Fibroblast of the aortic adventitia (primary cell): Measurements from ENCODE around the gene LMF2. TPM values are rescaled to one million over a fixed set of nuclear protein-coding genes. Genes with fewer than 3 reads are reported as not detected.

ENCODE experiments used
- DNase-seq: peaks from one replicate; pipeline ENCODE4 v3.0.0-alpha.2; 2010; ENCODE audit warnings: low read depth
- H3K4me3 ChIP-seq: 2 replicates; pipeline ENCODE4 v1.5.1; 2011; ENCODE audit warnings: low read depth, mild to moderate bottlenecking, control low read depth, low read length, moderate library complexity
- total RNA-seq: library from RNA; depleted of rRNA; stranded (reverse); fragments of >200 nt; gene quantifications from 2 replicates; pipeline ENCODE4 v1.2.3, GENCODE V29; 2012; ENCODE audit warnings: low replicate concordance
- TF ChIP-seq, protein P1 (sequence below): IDR thresholded peaks from 2 replicates; pipeline ENCODE4 v1.5.1; 2011; ENCODE audit warnings: mild to moderate bottlenecking, low read length, control low read depth, inconsistent platforms; ENCODE audit not compliant: insufficient read depth

The LMF2 gene
- total RNA-seq, 1 donor = 50.6 TPM

DNA sequence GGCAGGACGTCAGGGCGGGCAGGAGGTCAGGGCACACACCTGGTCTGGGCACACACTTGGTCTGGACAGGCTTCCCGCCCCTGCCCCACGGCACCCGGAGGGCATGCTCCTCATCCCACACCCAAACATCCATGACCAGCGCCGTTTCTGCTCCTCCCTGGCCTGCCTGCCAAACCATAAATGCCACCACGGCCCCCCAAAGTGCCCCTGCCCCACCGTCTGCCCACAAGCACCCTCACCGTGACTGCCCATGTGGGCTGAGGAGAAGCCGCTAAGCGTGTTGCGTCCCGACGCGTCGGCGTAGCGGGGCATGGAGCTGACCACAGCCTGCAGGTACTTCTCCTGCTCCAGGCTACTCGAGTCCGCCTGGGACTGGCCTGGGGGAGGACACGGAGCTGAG, 48.5 kb downstream of the LMF2 start:
- H3K4me3 ChIP-seq = no peak overlapping the region
- TF ChIP-seq, protein P1, sequence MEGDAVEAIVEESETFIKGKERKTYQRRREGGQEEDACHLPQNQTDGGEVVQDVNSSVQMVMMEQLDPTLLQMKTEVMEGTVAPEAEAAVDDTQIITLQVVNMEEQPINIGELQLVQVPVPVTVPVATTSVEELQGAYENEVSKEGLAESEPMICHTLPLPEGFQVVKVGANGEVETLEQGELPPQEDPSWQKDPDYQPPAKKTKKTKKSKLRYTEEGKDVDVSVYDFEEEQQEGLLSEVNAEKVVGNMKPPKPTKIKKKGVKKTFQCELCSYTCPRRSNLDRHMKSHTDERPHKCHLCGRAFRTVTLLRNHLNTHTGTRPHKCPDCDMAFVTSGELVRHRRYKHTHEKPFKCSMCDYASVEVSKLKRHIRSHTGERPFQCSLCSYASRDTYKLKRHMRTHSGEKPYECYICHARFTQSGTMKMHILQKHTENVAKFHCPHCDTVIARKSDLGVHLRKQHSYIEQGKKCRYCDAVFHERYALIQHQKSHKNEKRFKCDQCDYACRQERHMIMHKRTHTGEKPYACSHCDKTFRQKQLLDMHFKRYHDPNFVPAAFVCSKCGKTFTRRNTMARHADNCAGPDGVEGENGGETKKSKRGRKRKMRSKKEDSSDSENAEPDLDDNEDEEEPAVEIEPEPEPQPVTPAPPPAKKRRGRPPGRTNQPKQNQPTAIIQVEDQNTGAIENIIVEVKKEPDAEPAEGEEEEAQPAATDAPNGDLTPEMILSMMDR = no peak
- no peak for DNase-seq

DNA sequence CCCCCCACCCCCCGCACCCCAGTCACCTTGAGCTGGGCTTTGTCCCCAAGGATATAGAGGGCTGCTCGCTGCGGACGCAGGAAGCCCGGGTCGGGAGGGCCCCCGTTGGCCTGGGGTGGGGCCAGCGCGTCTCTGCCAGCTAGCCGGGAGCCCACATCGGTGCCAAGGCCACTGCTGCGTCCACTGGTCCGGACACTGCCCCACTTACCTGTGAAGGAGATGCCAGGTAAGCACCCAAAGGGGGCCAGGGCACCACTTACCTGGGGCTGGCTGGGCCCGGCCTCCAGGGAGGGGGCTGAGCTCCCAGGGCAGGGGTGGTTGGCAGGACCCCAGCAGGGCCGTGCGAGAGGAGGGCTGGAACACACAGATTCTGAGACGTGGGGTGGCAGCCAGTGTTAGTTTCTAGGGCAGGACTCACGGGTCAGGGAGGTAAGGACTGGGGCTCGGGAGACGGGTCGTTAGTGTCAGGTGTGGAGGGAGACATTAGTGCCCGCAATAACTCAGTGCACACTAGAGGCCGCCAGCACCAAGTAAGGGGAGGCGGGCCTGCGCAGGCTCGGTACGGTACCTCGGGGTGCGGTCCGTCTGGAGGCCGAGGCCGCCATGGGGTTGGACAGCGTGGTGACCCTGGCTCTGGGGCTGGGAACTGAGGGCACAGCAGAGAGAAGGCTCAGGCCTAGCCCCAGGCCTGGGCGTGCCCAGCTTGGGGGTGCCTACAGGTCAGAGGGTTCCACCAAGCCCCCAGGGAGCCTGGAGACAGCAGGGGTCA, 50.9 kb downstream of the LMF2 start:
- no peak overlapping the region for H3K4me3 ChIP-seq
- DNase-seq = no peak
- TF ChIP-seq, protein P1 = no peak

DNA sequence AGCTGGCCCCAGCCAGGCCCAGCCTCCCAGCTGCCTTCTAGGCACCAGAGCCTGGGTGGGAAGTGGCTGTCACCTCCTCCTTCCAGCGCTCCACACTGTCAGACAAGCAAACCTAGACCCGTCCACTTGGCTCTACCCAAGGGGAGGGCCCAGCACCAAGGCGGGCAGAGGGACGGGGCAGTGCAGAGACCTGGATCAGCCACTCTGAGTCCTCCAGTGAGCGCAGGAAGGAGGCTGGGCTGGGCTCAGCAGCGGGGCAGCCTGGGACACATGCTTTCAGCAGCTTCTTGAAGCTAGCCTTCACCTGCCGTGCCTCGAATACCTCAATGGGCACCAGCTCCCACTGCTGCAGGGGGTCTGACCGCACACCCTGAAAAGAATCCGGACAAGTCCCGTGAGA, 51.5 kb downstream of the LMF2 start:
- H3K4me3 ChIP-seq = no peak overlapping the region
- TF ChIP-seq, protein P1 = no peak
- no peak for DNase-seq

DNA sequence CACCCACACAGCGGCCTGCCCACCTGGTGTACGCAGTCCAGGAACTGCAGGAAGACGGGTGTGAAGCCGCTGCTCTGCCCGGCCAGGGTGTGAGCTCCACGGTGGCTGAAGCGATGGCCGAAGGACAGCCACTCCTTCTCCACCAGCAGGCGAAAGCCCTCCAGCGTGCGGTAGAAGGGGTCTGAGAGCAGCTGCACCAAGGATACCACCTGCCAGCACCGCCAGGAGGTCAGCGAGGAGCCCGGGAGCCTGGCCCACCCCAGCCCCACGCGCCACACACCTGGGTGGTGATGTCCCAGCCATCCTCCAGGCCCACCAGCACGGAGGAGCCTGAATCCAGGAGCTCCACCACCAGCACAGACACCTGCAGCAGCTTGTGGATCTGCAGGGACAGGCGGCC, 52.3 kb downstream of the LMF2 start:
- H3K4me3 ChIP-seq = no peak overlapping the region
- TF ChIP-seq, protein P1 = no peak
- no peak for DNase-seq

DNA sequence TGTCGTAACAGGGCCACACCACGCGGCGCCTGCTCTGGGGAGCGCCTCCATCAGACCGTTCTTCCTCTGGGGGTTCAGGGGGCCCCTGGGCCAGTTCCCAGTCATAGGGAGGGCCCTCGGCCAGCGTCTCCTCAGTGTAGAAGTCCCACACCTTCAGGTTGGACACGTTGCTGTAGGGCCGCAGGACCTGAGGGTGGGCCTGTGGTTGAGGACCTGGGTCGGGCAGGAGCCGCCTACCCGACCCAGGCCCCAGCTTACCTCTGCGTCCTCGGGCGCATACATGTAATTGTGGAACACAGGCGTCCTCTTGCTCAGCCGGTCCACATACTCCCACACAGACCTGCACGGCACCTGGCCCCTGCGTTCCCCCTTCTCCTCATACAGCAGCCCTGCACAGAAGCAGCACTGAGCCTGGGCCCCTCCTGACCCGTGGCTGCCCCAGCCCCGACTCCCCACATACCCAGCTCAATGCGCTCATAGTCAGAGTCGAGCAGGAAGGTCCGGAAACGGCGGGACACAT, 52.9 kb downstream of the LMF2 start:
- DNase-seq = no peak
- H3K4me3 ChIP-seq = no peak overlapping the region
- TF ChIP-seq, protein P1 = no peak

Other genes starting within 250 kb of the LMF2 start
- gene MAPK12, start 246.0 kb downstream of the LMF2 start, total RNA-seq = 28.0 and 35.5 TPM in 2 replicates
- 3.0 and 5.8 TPM in 2 replicates for gene MAPK11, start 237.3 kb downstream of the LMF2 start, total RNA-seq
- gene PLXNB2, start 200.1 kb downstream of the LMF2 start, total RNA-seq = 130 and 218 TPM in 2 replicates
- 2.8 and 4.3 TPM in 2 replicates for gene DENND6B, start 180.7 kb downstream of the LMF2 start, total RNA-seq
- gene PPP6R2, start 164.4 kb downstream of the LMF2 start, total RNA-seq = 38.5 and 62.6 TPM in 2 replicates
- gene SBF1, start 32.7 kb downstream of the LMF2 start, total RNA-seq = 70.9 and 76.1 TPM in 2 replicates
- gene ADM2, start 26.2 kb downstream of the LMF2 start, total RNA-seq = 2.5 and 8.0 TPM in 2 replicates
- gene MIOX, start 20.8 kb downstream of the LMF2 start, total RNA-seq = not detected in 2 replicates
- 30.9 and 49.1 TPM in 2 replicates for gene NCAPH2, start 522 bp upstream of the LMF2 start, total RNA-seq
- gene SCO2, start 17.9 kb upstream of the LMF2 start, total RNA-seq = 0.49 and 3.4 TPM in 2 replicates
- 22.7 and 23.7 TPM in 2 replicates for gene TYMP, start 22.3 kb upstream of the LMF2 start, total RNA-seq
- gene KLHDC7B, start 38.2 kb upstream of the LMF2 start, total RNA-seq = 1.1 and 2.4 TPM in 2 replicates
- not detected in 2 replicates for gene SYCE3, start 55.2 kb upstream of the LMF2 start, total RNA-seq
- gene CPT1B, start 70.7 kb upstream of the LMF2 start, total RNA-seq = 1.1 TPM in 1 of 2 replicates, not detected in the other
- 20.2 and 27.5 TPM in 2 replicates for gene CHKB, start 75.1 kb upstream of the LMF2 start, total RNA-seq
- gene MAPK8IP2, start 93.1 kb upstream of the LMF2 start, total RNA-seq = 0.27 and 1.1 TPM in 2 replicates
- gene ARSA, start 120.5 kb upstream of the LMF2 start, total RNA-seq = 21.9 and 30.3 TPM in 2 replicates
- gene SHANK3, start 165.1 kb upstream of the LMF2 start, total RNA-seq = 0.90 and 0.98 TPM in 2 replicates
- gene ACR, start 230.5 kb upstream of the LMF2 start, total RNA-seq = not detected in 2 replicates